Fibroblast of pulmonary artery (primary cell): Measurements from ENCODE around the gene AKR1B15.

ENCODE experiments used
- DNase-seq: peaks from one replicate; pipeline ENCODE4 v3.0.0-alpha.2; 2010; ENCODE audit warnings: low read depth
- H3K4me3 ChIP-seq: replicated peaks from 2 replicates; pipeline ENCODE4 v1.5.1; 2011; ENCODE audit warnings: low read depth, mild to moderate bottlenecking, control low read depth, low read length, moderate library complexity
- CTCF ChIP-seq: IDR thresholded peaks from 2 replicates; pipeline ENCODE4 v1.5.1; 2011; ENCODE audit warnings: mild to moderate bottlenecking, control low read depth, low read length, inconsistent platforms; ENCODE audit errors: missing control alignments

The AKR1B15 gene

GRCh38 chr7:134510646-134511045 is 38.3 kb upstream of the AKR1B15 start:
- no peak for TF ChIP-seq CTCF
- no peak for DNase-seq
- H3K4me3 ChIP-seq, result no peak overlapping the region

GRCh38 chr7:134512271-134512670 is 36.6 kb upstream of the AKR1B15 start:
- H3K4me3 ChIP-seq, result no peak overlapping the region
- no peak for DNase-seq
- TF ChIP-seq CTCF, result no peak

DNA sequence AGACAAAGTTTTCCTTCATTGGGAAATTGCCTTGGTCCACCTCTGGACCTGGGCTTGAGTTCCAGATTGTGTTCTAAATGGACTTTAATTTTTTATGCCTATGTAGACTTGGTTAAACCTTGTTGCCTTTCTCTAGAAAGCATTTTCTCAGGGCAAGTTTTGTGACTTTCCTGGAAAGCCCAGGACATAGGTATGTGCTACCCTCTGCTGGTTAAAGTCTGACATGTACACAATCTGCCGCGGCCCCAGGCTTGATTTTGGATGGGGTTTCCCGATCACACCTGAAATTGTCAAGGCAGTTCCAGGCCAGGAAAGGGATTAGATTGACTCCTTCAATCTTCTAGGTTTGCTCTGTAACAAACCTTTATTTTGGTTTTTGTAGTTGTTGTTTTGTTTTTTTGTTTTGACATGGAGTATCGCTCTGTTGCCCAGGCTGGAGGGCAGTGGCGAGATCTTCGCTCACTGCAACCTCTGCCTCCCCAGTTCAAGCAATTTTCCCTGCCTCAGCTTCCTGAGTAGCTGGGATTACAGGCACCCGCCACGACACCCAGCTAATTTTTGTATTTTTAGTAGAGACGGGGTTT is 35.6 kb upstream of the AKR1B15 start:
- DNase-seq, result peak; percentile 75

GRCh38 chr7:134514106-134514505 is 34.8 kb upstream of the AKR1B15 start:
- DNase-seq, result no peak
- no peak for TF ChIP-seq CTCF
- H3K4me3 ChIP-seq, result no peak overlapping the region

More for the DNA sequence above, 35.6 kb upstream of the AKR1B15 start:
- TF ChIP-seq CTCF, result peak; percentile 77
- H3K4me3 ChIP-seq, result no peak overlapping the region

DNA sequence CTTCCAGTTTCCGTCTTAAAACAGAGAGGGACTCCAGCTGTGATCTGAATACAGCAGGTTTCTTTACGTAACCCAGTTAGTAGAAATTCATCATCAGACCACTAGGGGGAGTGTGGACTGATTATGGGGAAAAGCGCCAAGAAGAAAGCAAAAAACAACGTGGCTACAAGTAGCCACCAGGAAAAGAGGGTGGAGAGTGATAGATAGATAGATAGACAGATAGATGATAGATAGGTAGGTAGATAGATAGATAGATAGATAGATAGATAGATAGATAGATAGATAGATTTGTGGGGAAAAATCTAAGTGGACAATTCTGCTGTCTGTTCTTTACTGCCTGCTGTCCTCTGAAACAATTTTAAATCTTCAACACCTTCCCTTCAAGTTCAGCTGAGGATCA is 34.2 kb upstream of the AKR1B15 start:
- peak; percentile 90 for DNase-seq
- H3K4me3 ChIP-seq, result no peak overlapping the region
- peak; percentile 79 for TF ChIP-seq CTCF

DNA sequence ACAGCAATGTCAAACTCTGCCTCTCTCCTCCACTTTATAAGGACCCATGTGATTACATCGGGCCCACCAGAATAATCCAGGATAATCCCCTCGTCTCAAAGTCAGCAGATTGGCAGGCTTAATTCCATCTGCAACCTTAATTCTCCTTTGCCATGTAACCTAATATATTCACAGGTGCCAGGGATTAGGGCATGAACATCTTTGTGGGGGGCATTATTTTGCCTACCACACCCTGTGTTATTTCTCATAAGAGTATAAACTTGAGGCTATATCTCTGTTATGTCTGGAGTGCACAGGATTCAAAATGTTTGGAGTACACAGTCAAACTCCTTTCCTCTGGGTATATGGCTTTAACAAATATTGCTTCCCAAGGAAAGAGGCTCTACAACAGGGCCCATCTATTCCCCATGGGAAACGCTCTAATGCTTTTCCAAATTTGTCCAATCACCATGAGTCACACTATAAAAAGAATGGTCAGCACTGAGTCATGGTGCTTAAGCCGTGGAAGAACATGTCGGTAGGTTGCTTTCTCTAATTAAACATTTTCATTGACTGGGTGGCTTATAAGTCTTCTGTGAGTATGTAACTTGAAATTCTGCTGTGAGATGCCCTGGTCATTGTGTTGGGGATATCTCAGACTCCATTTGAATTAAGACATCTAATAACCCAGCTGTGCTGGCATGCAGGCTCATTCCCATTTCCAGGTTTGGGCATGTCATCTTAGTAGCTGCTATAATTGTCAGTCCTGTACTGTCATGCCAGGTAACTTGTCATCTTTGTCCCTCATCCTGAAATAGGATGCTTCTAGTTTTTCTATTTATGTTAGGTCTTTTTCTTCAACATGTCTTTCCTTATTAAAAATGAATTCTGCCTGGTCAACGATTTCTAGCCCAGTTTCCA is 33.1 kb upstream of the AKR1B15 start:
- TF ChIP-seq CTCF, result no peak
- H3K4me3 ChIP-seq, result no peak overlapping the region
- DNase-seq, result peak; percentile 85

DNA sequence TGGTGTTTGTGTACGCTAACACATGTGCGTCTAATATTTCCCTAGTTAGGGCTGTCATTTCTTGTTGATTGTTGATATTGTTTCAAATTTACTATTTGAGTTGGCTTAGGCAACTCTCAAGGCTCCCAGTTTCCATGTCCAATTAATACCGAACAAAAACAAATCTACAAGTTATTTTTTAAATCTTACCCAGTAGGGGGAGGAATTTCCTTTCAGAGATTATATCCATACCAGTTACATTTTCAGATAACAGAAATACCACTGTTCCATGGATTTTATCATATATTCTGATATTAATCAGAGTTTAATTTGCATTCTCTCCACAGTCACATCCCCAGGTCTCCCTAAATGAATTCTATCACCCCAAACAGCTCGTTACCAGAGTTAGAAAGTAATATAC is 28.8 kb upstream of the AKR1B15 start:
- TF ChIP-seq CTCF, result no peak
- DNase-seq, result peak; percentile 28
- no peak overlapping the region for H3K4me3 ChIP-seq
